Panc1 (cell line): Measurements from ENCODE around the gene CDADC1.

Experiments
- POLR2AphosphoS5 ChIP-seq: IDR thresholded peaks from 2 replicates; pipeline ENCODE4 v1.6.1; 2012; ENCODE audit warnings: mild to moderate bottlenecking, low read depth, low read length, moderate library complexity
- REST ChIP-seq, 2 experiments: IDR thresholded peaks; 2 replicates each; pipeline ENCODE4 v1.6.1; 2011 to 2012; ENCODE audit warnings: low read depth in 2 of 2, control low read depth in 1 of 2, low read length in 1 of 2, mild to moderate bottlenecking in 1 of 2, moderate library complexity in 1 of 2; ENCODE audit not compliant: insufficient read depth in 1 of 2
- SIN3A ChIP-seq: IDR thresholded peaks from 2 replicates; pipeline ENCODE4 v1.6.1; 2012; ENCODE audit warnings: low read depth, mild to moderate bottlenecking, low read length, moderate library complexity, borderline replicate concordance; ENCODE audit not compliant: insufficient read depth
- TCF7L2 ChIP-seq: IDR thresholded peaks from 2 replicates; pipeline ENCODE4 v1.6.1; 2011; ENCODE audit warnings: mild to moderate bottlenecking, low read depth, low read length, inconsistent platforms
- TF ChIP-seq, protein P1 (sequence below): fragments of 450-650 bp; IDR thresholded peaks from 2 replicates; pipeline ENCODE4 v1.5.1; 2017; ENCODE audit warnings: mild to moderate bottlenecking

DNA sequence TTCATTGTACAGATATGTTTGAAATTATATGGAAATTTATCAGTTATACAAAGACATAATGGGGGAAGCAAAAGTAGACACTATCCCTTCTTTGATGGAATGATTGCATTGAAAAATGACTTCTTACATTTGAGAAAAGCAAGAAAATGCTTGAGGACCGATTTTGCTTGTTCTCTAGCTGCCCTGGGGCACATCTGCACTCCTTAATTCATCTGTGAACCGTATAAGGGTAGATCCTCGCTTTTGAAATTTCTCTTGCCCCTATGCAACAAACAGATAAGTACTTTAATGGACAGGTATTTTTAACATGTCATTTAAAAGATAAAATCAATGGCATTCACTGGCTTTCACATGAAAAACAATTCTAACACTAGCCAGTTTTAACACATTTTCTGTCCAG lies 41.1 kb upstream of the CDADC1 start:
- TF ChIP-seq POLR2AphosphoS5 (no peak), SIN3A (no peak), TCF7L2 (no peak), REST (IDR thresholded peaks at IDR 0.05; ENCODE audit: insufficient read depth in 1 of 2, low read depth in 2 of 2, low read length in 1 of 2) (no peak)
- TF ChIP-seq, protein P1, sequence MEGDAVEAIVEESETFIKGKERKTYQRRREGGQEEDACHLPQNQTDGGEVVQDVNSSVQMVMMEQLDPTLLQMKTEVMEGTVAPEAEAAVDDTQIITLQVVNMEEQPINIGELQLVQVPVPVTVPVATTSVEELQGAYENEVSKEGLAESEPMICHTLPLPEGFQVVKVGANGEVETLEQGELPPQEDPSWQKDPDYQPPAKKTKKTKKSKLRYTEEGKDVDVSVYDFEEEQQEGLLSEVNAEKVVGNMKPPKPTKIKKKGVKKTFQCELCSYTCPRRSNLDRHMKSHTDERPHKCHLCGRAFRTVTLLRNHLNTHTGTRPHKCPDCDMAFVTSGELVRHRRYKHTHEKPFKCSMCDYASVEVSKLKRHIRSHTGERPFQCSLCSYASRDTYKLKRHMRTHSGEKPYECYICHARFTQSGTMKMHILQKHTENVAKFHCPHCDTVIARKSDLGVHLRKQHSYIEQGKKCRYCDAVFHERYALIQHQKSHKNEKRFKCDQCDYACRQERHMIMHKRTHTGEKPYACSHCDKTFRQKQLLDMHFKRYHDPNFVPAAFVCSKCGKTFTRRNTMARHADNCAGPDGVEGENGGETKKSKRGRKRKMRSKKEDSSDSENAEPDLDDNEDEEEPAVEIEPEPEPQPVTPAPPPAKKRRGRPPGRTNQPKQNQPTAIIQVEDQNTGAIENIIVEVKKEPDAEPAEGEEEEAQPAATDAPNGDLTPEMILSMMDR, result no peak
